ENCODE data around the gene KASH5. TPM values are rescaled to one million over a fixed set of nuclear protein-coding genes. Genes with fewer than 3 reads are reported as not detected.

Gene KASH5
- total and polyA plus RNA-seq, 2 of the 8 experiments (the other 6 are each of a cell fraction or from before 2014, with no cell fraction given), result 0.05 to 0.19 TPM

- Histone ChIP-seq H3K4me1 (replicated peaks in 1 of 4; ENCODE audit: control insufficient read depth in 3 of 4, insufficient read depth in 4 of 4, low read length in 3 of 4) (peaks cover 0 to 8% (median 4%) of the 10 kb centered on the region in 4 experiments; a peak in 5 of 7 replicates), H3K9me3 (ENCODE audit: insufficient read depth in 2 of 2, low read depth in 1 of 2, low read length in 1 of 2) (0 out of 4 replicates have a peak, but pooled peaks cover 0 to 7% of the 10 kb centered on the region in 2 experiments), H2BK15ac (ENCODE audit: low read length) (no peak overlapping the region), H3K14ac (ENCODE audit: insufficient read length) (no peak overlapping the region), H2AFZ (ENCODE audit: low read length) (no peak overlapping the region), H3K9ac (replicated peaks in 1 of 4; ENCODE audit: extremely low read depth in 1 of 4, low read depth in 3 of 4, low read length in 3 of 4) (no peak overlapping the region), H3K23me2 (ENCODE audit: low read depth, low read length) (peaks cover 7% of the 10 kb centered on the region; the same call in 1 of the 2 replicates), H2AK5ac (ENCODE audit: low read depth, low read length) (no peak overlapping the region), H2BK20ac (ENCODE audit: low read length) (no peak overlapping the region), H3K18ac (ENCODE audit: extremely low read depth, low read length) (no peak overlapping the region), H3K36me3 (ENCODE audit: control insufficient read depth in 2 of 4, insufficient read depth in 4 of 4, low read length in 3 of 4) (no peaks in the 10 kb centered on the region), H3K4me3 (ENCODE audit: extremely low read depth in 1 of 4, insufficient read depth in 2 of 4, low read depth in 3 of 4, low read length in 4 of 4) (no peak overlapping the region), H4K5ac (ENCODE audit: insufficient read length, low read depth, low read length) (no peak overlapping the region), H2BK120ac (replicated peaks; ENCODE audit: low read depth, low read length) (no peak overlapping the region), H4K8ac (ENCODE audit: extremely low read depth, insufficient read depth, low read length) (no peak overlapping the region), H3K23ac (ENCODE audit: insufficient read length) (no peak overlapping the region), H4K91ac (replicated peaks; ENCODE audit: insufficient read length, low read length) (no peak overlapping the region), H3K27me3 (replicated peaks in 1 of 4; ENCODE audit: control insufficient read depth in 3 of 4, extremely low read depth in 1 of 4, insufficient read depth in 3 of 4, low read length in 3 of 4) (no peaks in the 10 kb centered on the region), H3K79me1 (ENCODE audit: low read depth, low read length) (no peaks in the 10 kb centered on the region), H3K4ac (replicated peaks; ENCODE audit: insufficient read length, low read depth, low read length) (no peak overlapping the region), H3K79me2 (ENCODE audit: control insufficient read depth in 1 of 2, insufficient read depth in 2 of 2, low read length in 2 of 2) (peaks cover 2 to 9% of the 10 kb centered on the region in 2 experiments; a peak in 3 of 4 replicates), H2BK5ac (ENCODE audit: low read depth, low read length) (no peak overlapping the region), H2BK12ac (ENCODE audit: low read depth, low read length) (no peak overlapping the region), H3K4me2 (ENCODE audit: insufficient read depth in 1 of 2, low read depth in 2 of 2, low read length in 2 of 2) (no peak overlapping the region), H4K20me1 (replicated peaks in 1 of 2; ENCODE audit: control insufficient read depth in 1 of 2, insufficient read depth in 2 of 2, low read length in 2 of 2) (no peaks in the 10 kb centered on the region), H3K56ac (replicated peaks; ENCODE audit: insufficient read length, low read depth, low read length) (no peak overlapping the region), H3K27ac (ENCODE audit: low read depth, low read length) (no peak overlapping the region)
- ChIA-PET CTCF (ENCODE audit: partially characterized antibody) (interaction anchor here (1.3 to 2.3 kb wide), 3 partner anchors 26 to 259 kb away, joined by 3 to 9 read pairs (median 5); partner anchors contain the start of gene SLC17A7), POLR2A (ENCODE audit: partially characterized antibody) (interaction anchor here (0.8 to 3.3 kb wide), 5 partner anchors 9 to 86 kb away, joined by 3 to 12 read pairs (median 4); partner anchors contain the start of genes ALDH16A1, KASH5 and PIH1D1)
- DNase-seq (ENCODE audit: low read depth in 1 of 2, low spot score in 2 of 2) (no peak), FAIRE-seq (no peak)
- TF ChIP-seq CEBPB (IDR thresholded peaks at IDR 0.05; ENCODE audit: low read depth, low read length) (no peak), EGR1 (IDR thresholded peaks at IDR 0.05; ENCODE audit: borderline replicate concordance, low read depth, low read length) (no peak), RXRA (IDR thresholded peaks at IDR 0.05; ENCODE audit: insufficient read depth, low read depth, low read length) (no peak)
These were observed 21.9 kb upstream of the KASH5 start for GRCh38 chr19:49366110-49366509.
